GM12878 (cell line): ENCODE data around the gene TMEM201. TPM values are rescaled to one million over a fixed set of nuclear protein-coding genes. Genes with fewer than 3 reads are reported as not detected.
A peak's percentile ranks its signal among the peaks of the same experiment; 100 is the strongest.

Experiments used
- ATAC-seq: fragments of 200-7000 bp; cut with Tn5 transposase; 3 replicates; pipeline ENCODE4 v1.9.1; 2020; ENCODE audit warnings: mild to moderate bottlenecking, moderate library complexity
- BruUV-seq: library from RNA; stranded (reverse); fragments of 400-500 nt; replicated peaks from 2 replicates; lab custom pipeline; 2021; lab: Mats Ljungman, UMichigan
- CTCF ChIA-PET: fragments of 300-600 bp; sonication (Branson Sonifier 250); formaldehyde crosslinking; extraction: SDS; loops from one replicate; lab custom pipeline; 2021; ENCODE audit warnings: inconsistent platforms; lab: Yijun Ruan, JAX
- POLR2A ChIA-PET: fragments of 350-600 bp; formaldehyde crosslinking; extraction: SDS; loops from one replicate; lab custom pipeline; 2021; ENCODE audit warnings: inconsistent platforms; lab: Charles Lee
- RAD21 ChIA-PET: fragments of 300-600 bp; sonication (Branson Sonifier 250); formaldehyde crosslinking; loops from one replicate; lab custom pipeline; 2023; ENCODE audit warnings: antibody characterized with exemption; ENCODE audit not compliant: unreplicated experiment; lab: Charles Lee
- SMC1A ChIA-PET: fragments of 300-600 bp; sonication (Branson Sonifier 250); formaldehyde crosslinking; loops from one replicate; lab custom pipeline; 2023; ENCODE audit not compliant: unreplicated experiment, uncharacterized antibody; lab: Charles Lee
- DNase-seq: peaks from one replicate; pipeline ENCODE4 v3.0.0-alpha.2; 2011; ENCODE audit warnings: low read depth, low spot score
- FAIRE-seq: peaks from 3 replicates; lab custom pipeline; 2011; peaks lifted over from hg19 to GRCh38; lab: Jason Lieb, UNC
- H2AFZ ChIP-seq: 2 replicates; pipeline ENCODE4 v1.6.0; 2011; ENCODE audit warnings: low read depth, low read length, control low read depth; ENCODE audit not compliant: control insufficient read depth
- H3K27ac ChIP-seq: 2 replicates; pipeline ENCODE4 v1.5.1; 2011; ENCODE audit warnings: control low read depth; ENCODE audit not compliant: control insufficient read depth, insufficient read depth
- H3K27me3 ChIP-seq, 2 experiments: replicated peaks in 1 of 2; 2 replicates each; pipeline versions ENCODE4 v1.6.0 to v1.6.1; 2011; ENCODE audit warnings: low read length in 1 of 2; ENCODE audit not compliant: control insufficient read depth in 2 of 2, insufficient read depth in 2 of 2
- H3K36me3 ChIP-seq, 2 experiments: 2 replicates each; pipeline ENCODE4 v1.5.1; 2011; ENCODE audit warnings: low read length in 1 of 2; ENCODE audit not compliant: control insufficient read depth in 2 of 2, insufficient read depth in 2 of 2
- H3K4me1 ChIP-seq: 2 replicates; pipeline ENCODE4 v1.6.1; 2011; ENCODE audit warnings: mild to moderate bottlenecking, low read length, moderate library complexity, mixed read lengths; ENCODE audit not compliant: control insufficient read depth, insufficient read depth
- H3K4me2 ChIP-seq: 2 replicates; pipeline ENCODE4 v1.6.0; 2011; ENCODE audit warnings: control low read depth; ENCODE audit not compliant: control insufficient read depth, insufficient read depth
- H3K4me3 ChIP-seq: fragments of 200-600 bp; sonication (generic); 2 replicates; pipeline ENCODE4 v1.5.1; 2016
- H3K79me2 ChIP-seq: 2 replicates; pipeline ENCODE4 v1.6.0; 2011; ENCODE audit warnings: low read length; ENCODE audit not compliant: control insufficient read depth, insufficient read depth
- H3K9ac ChIP-seq: 2 replicates; pipeline ENCODE4 v1.8.0; 2011; ENCODE audit warnings: low read length, control low read depth, mixed read lengths; ENCODE audit not compliant: control insufficient read depth, insufficient read depth
- H3K9me3 ChIP-seq: replicated peaks from 3 replicates; pipeline ENCODE4 v1.5.1; 2011; ENCODE audit warnings: mild to moderate bottlenecking, low read length; ENCODE audit not compliant: control insufficient read depth, insufficient read depth
- H4K20me1 ChIP-seq: 2 replicates; pipeline ENCODE4 v1.6.0; 2011; ENCODE audit not compliant: control insufficient read depth, insufficient read depth
- SMARCA5 ChIP-seq: fragments of 450-650 bp; IDR thresholded peaks from 2 replicates; pipeline ENCODE4 v1.6.1; 2017; ENCODE audit warnings: mild to moderate bottlenecking
- YY1 ChIP-seq: IDR thresholded peaks from 2 replicates; pipeline ENCODE4 v1.6.1; 2011; ENCODE audit warnings: low read depth, mild to moderate bottlenecking, low read length
- WGBS: methylation state at CpG from one replicate; pipeline ENCODE4 v1.1.6; 2016; ENCODE audit warnings: low lambda C conversion rate; ENCODE audit not compliant: insufficient replicate concordance, insufficient coverage; ENCODE audit errors: missing lambda C conversion rate; 5-methylcytosine and 5-hydroxymethylcytosine counted together
- in situ Hi-C: fragments of 300-500 bp; cut with MboI; formaldehyde crosslinking; loops from 9 replicates; pipeline ENCODE4 v1.14.3; 2018; ENCODE audit warnings: mixed read lengths
- intact Hi-C: fragments of 100-400 bp; cut with micrococcal nuclease; formaldehyde crosslinking; loops from one replicate; pipeline ENCODE4 v1.14.2; 2022; ENCODE audit not compliant: unreplicated experiment
- polyA plus RNA-seq, 11 experiments: library from polyadenylated mRNA; depleted of rRNA in 4 of 11; unstranded in 6 of 11; stranded (reverse) in 5 of 11; fragments of >200 nt; fragmentation: Nextera tagmentation in 4 of 11; fragmentation: Illumina TruSeq in 1 of 11; extraction: Ambion mirVana in 4 of 11; extraction: Trizol in 1 of 11; gene quantifications; 1 replicate in 1 of 11; 2 replicates in 10 of 11; pipeline versions ENCODE4 v1.2.1 to v1.2.3, GENCODE V29; 2011 to 2016; ENCODE audit warnings: inconsistent platforms in 2 of 11, missing spikeins in 2 of 11, low read depth in 1 of 11
- total RNA-seq, 4 experiments: library from RNA; depleted of rRNA in 3 of 4; stranded (reverse); fragments of >200 nt in 3 of 4; fragmentation: Illumina TruSeq in 1 of 4; extraction: Trizol in 1 of 4; gene quantifications; 2 replicates each; pipeline versions ENCODE4 v1.2.1 to v1.2.3, GENCODE V29; 2013 to 2021
- TF ChIP-seq, protein P1 (sequence below): fragments of 450-650 bp; IDR thresholded peaks from 2 replicates; pipeline ENCODE4 v1.6.1; 2017; ENCODE audit warnings: mild to moderate bottlenecking, moderate library complexity

The TMEM201 gene
- total and polyA plus RNA-seq, 10 of the 15 experiments (the other 5 are each of a cell fraction or from before 2014, with no cell fraction given) = 0.13 to 26.6 (median 6.1) TPM

DNA sequence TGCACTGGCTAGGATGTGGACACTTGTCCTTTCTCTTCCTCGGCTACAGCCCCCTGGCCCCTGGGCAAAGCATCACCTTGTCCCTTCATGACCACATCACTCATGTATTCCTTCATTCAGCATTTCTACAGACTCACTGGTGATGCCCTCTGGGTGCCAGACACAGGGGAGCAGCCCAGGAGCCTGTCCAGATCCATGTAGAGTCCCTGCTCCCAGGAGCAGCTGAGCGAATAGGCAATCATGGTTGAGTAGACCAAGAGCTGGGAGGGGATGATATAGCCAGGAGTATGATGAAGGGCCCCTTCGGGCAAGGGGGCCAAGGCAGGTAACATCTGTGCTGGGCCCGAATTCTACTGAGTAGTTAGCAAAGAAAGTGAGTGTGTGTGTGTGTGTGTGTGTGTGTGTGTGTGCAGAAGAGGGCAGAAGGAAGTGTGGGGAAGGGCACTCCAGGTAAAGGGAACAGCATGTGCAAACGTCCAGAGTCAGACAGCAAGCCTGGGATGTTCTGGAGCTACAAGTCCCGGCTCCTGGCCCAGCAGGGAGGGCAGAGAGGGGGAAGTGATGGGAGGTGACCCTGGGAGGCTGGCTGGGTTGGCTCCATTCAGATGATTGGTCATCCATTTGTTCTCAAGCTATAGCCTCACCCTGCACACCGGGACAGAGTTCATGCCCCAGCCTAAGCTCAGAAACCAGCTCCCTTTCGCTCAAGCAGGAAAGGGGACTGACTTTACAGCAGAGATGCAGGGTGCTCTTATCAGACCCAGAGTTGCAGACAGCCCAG is 41.8 kb downstream of the TMEM201 start:
- in situ Hi-C loops = loop anchor here (5.0 kb wide), 1 partner anchor 237 kb away; no protein-coding TSS in a partner anchor
- Histone ChIP-seq H3K9me3 (no peaks in the 10 kb centered on the region; the same call in 1 of the 3 replicates), H3K27ac (peak overlapping the region; percentile 98), H3K4me2 (peak overlapping the region; percentile 98), H3K4me3 (peak overlapping the region; percentile 86)
- SMC1A ChIA-PET = interaction anchor here (0.9 to 8.0 kb wide), 9 partner anchors 9 to 154 kb away, joined by 3 to 215 read pairs (median 4); partner anchors contain the start of gene PIK3CD
- POLR2A ChIA-PET = interaction anchor here (0.5 to 7.1 kb wide), 8 partner anchors 14 to 127 kb away, joined by 3 to 284 read pairs (median 6); partner anchors contain the start of gene PIK3CD
- no peak for FAIRE-seq
- no peak for DNase-seq
- TF ChIP-seq, protein P1, sequence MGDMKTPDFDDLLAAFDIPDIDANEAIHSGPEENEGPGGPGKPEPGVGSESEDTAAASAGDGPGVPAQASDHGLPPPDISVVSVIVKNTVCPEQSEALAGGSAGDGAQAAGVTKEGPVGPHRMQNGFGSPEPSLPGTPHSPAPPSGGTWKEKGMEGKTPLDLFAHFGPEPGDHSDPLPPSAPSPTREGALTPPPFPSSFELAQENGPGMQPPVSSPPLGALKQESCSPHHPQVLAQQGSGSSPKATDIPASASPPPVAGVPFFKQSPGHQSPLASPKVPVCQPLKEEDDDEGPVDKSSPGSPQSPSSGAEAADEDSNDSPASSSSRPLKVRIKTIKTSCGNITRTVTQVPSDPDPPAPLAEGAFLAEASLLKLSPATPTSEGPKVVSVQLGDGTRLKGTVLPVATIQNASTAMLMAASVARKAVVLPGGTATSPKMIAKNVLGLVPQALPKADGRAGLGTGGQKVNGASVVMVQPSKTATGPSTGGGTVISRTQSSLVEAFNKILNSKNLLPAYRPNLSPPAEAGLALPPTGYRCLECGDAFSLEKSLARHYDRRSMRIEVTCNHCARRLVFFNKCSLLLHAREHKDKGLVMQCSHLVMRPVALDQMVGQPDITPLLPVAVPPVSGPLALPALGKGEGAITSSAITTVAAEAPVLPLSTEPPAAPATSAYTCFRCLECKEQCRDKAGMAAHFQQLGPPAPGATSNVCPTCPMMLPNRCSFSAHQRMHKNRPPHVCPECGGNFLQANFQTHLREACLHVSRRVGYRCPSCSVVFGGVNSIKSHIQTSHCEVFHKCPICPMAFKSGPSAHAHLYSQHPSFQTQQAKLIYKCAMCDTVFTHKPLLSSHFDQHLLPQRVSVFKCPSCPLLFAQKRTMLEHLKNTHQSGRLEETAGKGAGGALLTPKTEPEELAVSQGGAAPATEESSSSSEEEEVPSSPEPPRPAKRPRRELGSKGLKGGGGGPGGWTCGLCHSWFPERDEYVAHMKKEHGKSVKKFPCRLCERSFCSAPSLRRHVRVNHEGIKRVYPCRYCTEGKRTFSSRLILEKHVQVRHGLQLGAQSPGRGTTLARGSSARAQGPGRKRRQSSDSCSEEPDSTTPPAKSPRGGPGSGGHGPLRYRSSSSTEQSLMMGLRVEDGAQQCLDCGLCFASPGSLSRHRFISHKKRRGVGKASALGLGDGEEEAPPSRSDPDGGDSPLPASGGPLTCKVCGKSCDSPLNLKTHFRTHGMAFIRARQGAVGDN = no peak
- 0 out of 2 replicates have a peak, but pooled peaks have one; percentile 48 for TF ChIP-seq SMARCA5
- 0 out of 2 replicates have a peak, but pooled peaks have one; percentile 7 for TF ChIP-seq YY1
- TF ChIP-seq, all 136 proteins: peak for 2
- H3K4me1 ChIP-seq = peaks cover 36% of the 10 kb centered on the region
- no peaks in the 10 kb centered on the region for H4K20me1 ChIP-seq
- H3K9ac ChIP-seq = peak overlapping the region; percentile 98
- intact Hi-C loops = no loop called here
- H3K27me3 ChIP-seq = no peaks in the 10 kb centered on the region
- H3K36me3 ChIP-seq = no peaks in the 10 kb centered on the region; a peak in 1 of 4 replicates
- H3K79me2 ChIP-seq = peaks cover 35% of the 10 kb centered on the region
- peak overlapping the region; percentile 73; the same call in 1 of the 2 replicates for H2AFZ ChIP-seq
- ATAC-seq = peak; percentile 0; the same call in 1 of the 3 replicates
- 14% methylated on average over 8 of the region's 8 CpGs for WGBS
- no TSS peak for BruUV-seq
- RAD21 ChIA-PET = interaction anchor here (0.6 to 7.7 kb wide), 7 partner anchors 14 to 280 kb away, joined by 3 to 336 read pairs (median 7); partner anchors contain the start of gene PIK3CD
- CTCF ChIA-PET = interaction anchor here (0.6 to 7.6 kb wide), 10 partner anchors 14 to 342 kb away, joined by 3 to 203 read pairs (median 6); partner anchors contain the start of gene PIK3CD
